Stimulated activated naive CD4-positive, alpha-beta T cell treated with Interleukin-2 at 50 U/mL for 16 hours (primary cell): ENCODE results near the gene TFDP1.
"Not testable (repeated sequence)": the region's sequence is repeated elsewhere in the genome, so short reads cannot be mapped to it uniquely, and the experiment has no call there.

Experiments
- DNase-seq: peaks from one replicate; lab custom pipeline; 2025; lab: John Stamatoyannopoulos, UW

TFDP1 gene

GRCh38 chr13:113573065-113573464 is 11.5 kb upstream of the TFDP1 start:
- no peak for DNase-seq

- no peak for DNase-seq
These were observed 8.0 kb upstream of the TFDP1 start for GRCh38 chr13:113576597-113576996.

- no peak for DNase-seq
These were observed 6.6 kb upstream of the TFDP1 start for GRCh38 chr13:113577881-113578435.

- no peak for DNase-seq
These were observed 4.9 kb upstream of the TFDP1 start for GRCh38 chr13:113579686-113580085.

GRCh38 chr13:113581871-113582270 is 2.7 kb upstream of the TFDP1 start:
- DNase-seq, result no peak

GRCh38 chr13:113582841-113583631 is 1.5 kb upstream of the TFDP1 start:
- no peak for DNase-seq

GRCh38 chr13:113584870-113585671 is 518 bp downstream of the TFDP1 start:
- peak; percentile 15 for DNase-seq

GRCh38 chr13:113585896-113586295 is 1.3 kb downstream of the TFDP1 start:
- no peak for DNase-seq

- no peak for DNase-seq
These were observed 2.3 kb downstream of the TFDP1 start for GRCh38 chr13:113586661-113587479.

GRCh38 chr13:113588394-113589111 is 4.0 kb downstream of the TFDP1 start:
- no peak for DNase-seq

- no peak for DNase-seq
These were observed 4.9 kb downstream of the TFDP1 start for GRCh38 chr13:113589251-113589960.

- DNase-seq, result no peak
These were observed 5.4 kb downstream of the TFDP1 start for GRCh38 chr13:113589961-113590339.

GRCh38 chr13:113591750-113592149 is 7.2 kb downstream of the TFDP1 start:
- DNase-seq, result no peak

GRCh38 chr13:113592571-113592970 is 8.0 kb downstream of the TFDP1 start:
- DNase-seq, result no peak

- not testable (repeated sequence) for DNase-seq
These were observed 9.7 kb downstream of the TFDP1 start for GRCh38 chr13:113594066-113594821.

- no peak for DNase-seq
These were observed 10.6 kb downstream of the TFDP1 start for GRCh38 chr13:113595131-113595530.

GRCh38 chr13:113596321-113597200 is 12.0 kb downstream of the TFDP1 start:
- DNase-seq, result no peak

- no peak for DNase-seq
These were observed 13.0 kb downstream of the TFDP1 start for GRCh38 chr13:113597391-113598080.

- no peak for DNase-seq
These were observed 13.5 kb downstream of the TFDP1 start for GRCh38 chr13:113598081-113598410.
